Astrocyte of the spinal cord (primary cell): ENCODE results near the gene C6orf141.

Experiments used
- DNase-seq: peaks from one replicate; pipeline ENCODE4 v3.0.0; 2011; ENCODE audit warnings: low read depth, low spot score
- H3K4me3 ChIP-seq: 2 replicates; pipeline ENCODE4 v1.5.1; 2011; ENCODE audit warnings: low read depth, mild to moderate bottlenecking, low read length, moderate library complexity
- in situ Hi-C: cut with HindIII; loops from 2 replicates; pipeline ENCODE4 v1.10.0; 2017; ENCODE audit warnings: low sequenced_read_pairs
- TF ChIP-seq, protein P1 (sequence below): IDR thresholded peaks from 2 replicates; pipeline ENCODE4 v1.5.1; 2012; ENCODE audit warnings: low read depth, mild to moderate bottlenecking, low read length, inconsistent platforms

Gene C6orf141

GRCh38 chr6:49535795-49536194 is 14.7 kb upstream of the C6orf141 start:
- no peak overlapping the region for H3K4me3 ChIP-seq
- in situ Hi-C loops, result no loop called here
- TF ChIP-seq, protein P1, sequence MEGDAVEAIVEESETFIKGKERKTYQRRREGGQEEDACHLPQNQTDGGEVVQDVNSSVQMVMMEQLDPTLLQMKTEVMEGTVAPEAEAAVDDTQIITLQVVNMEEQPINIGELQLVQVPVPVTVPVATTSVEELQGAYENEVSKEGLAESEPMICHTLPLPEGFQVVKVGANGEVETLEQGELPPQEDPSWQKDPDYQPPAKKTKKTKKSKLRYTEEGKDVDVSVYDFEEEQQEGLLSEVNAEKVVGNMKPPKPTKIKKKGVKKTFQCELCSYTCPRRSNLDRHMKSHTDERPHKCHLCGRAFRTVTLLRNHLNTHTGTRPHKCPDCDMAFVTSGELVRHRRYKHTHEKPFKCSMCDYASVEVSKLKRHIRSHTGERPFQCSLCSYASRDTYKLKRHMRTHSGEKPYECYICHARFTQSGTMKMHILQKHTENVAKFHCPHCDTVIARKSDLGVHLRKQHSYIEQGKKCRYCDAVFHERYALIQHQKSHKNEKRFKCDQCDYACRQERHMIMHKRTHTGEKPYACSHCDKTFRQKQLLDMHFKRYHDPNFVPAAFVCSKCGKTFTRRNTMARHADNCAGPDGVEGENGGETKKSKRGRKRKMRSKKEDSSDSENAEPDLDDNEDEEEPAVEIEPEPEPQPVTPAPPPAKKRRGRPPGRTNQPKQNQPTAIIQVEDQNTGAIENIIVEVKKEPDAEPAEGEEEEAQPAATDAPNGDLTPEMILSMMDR, result no peak
- DNase-seq, result no peak

GRCh38 chr6:49539102-49539501 is 11.4 kb upstream of the C6orf141 start:
- TF ChIP-seq, protein P1, result no peak
- DNase-seq, result no peak
- no peak overlapping the region for H3K4me3 ChIP-seq
- in situ Hi-C loops, result no loop called here

DNA sequence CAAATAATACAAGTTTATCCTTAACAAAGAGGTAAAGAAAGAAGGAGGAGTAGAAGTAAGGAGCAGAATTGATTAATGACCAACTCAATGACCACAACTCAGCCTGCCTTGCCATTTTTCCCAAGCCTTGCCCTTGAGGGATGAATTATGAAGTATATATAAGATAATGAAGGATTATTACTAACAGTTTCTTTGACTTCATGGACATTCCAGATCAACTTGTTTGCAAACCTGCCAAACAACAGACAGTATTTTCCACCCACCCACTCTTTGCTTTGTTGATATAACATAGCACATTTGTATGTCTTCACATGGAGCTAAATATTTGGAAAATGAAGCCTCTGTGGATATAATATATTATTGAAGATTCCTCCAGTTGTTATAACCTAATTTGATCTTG is 9.9 kb upstream of the C6orf141 start:
- no peak for DNase-seq
- in situ Hi-C loops, result no loop called here
- H3K4me3 ChIP-seq, result no peak overlapping the region
- TF ChIP-seq, protein P1, result no peak

GRCh38 chr6:49541210-49541724 is 9.2 kb upstream of the C6orf141 start:
- DNase-seq, result peak; percentile 74
- no peak overlapping the region for H3K4me3 ChIP-seq
- in situ Hi-C loops, result no loop called here
- TF ChIP-seq, protein P1, result no peak

- H3K4me3 ChIP-seq, result no peak overlapping the region
- in situ Hi-C loops, result no loop called here
- no peak for DNase-seq
- TF ChIP-seq, protein P1, result no peak
Measured at GRCh38 chr6:49541936-49542335, 8.5 kb upstream of the C6orf141 start.

DNA sequence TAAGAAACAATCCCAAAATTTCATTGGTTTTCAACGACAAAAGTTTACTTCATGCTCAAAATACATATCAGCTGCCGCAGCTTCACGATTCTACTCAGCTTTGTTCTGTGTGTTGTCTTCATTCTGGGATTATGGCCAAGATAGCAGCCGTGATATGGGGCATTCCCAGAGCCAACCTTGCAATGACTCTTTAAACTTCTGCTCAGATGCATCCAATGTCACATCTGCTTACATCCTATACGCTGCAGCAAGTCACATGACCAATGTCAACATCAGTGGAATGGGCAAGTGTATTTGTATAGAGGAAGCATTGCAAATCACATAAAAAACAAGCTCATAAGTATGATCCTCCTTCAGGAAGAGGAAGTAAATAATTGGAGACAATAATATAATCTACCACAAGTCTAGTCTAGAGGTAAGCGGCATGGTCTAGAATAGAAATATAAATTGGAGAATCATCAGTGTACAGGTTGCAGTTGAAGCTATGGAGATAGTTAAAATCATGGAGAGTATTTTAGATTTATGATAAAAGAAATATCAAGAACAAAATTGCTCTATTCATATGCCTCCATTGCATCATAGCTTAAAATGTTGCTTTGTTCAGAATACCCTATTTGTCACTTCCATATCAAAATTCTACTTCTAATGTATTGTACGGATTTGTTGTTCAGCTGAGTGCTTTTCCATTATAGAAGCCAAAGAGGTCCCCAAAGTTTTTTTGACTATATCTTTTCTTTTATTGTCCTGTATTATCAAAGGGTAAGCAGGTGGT is 7.2 kb upstream of the C6orf141 start:
- in situ Hi-C loops, result no loop called here
- no peak for DNase-seq
- TF ChIP-seq, protein P1, result no peak
- no peak overlapping the region for H3K4me3 ChIP-seq
